ENCODE measurements around the gene PID1.

Gene PID1

DNA sequence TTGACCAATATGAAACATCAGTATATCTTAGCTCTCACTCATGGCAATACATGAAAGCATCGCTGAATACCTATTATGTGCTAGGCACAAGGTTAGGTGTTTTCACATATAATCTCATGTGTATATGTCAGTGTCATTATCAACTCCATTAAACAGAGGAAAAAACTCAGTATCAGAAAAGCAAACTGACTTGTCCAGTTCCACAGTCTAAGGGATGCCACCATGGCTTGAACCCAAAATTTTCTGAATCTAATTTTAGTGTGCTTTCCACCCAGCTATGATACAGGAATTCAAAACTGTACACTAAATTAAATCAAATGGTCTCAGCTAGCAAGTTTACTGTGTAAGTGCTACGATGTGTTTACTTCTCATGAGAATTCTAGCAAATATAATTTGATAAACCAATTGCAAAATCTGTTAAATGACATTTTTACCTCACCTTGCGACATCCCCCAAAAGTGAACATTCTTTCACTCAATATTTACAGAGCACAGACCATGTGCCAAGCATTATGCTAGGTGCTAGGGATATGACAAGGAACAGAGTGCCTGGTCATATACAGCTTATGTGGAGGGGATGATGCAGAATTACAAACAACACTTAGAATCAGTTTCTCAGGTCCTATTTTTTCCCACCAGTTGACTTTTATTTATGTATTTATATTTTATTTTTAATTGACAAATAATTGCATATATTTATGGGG lies 211.6 kb downstream of the PID1 start:
- no peak for DNase-seq

GRCh38 chr2:229057976-229058553 lies 213.0 kb downstream of the PID1 start:
- DNase-seq, result no peak

GRCh38 chr2:229054311-229054710 lies 216.8 kb downstream of the PID1 start:
- DNase-seq, result no peak

DNA sequence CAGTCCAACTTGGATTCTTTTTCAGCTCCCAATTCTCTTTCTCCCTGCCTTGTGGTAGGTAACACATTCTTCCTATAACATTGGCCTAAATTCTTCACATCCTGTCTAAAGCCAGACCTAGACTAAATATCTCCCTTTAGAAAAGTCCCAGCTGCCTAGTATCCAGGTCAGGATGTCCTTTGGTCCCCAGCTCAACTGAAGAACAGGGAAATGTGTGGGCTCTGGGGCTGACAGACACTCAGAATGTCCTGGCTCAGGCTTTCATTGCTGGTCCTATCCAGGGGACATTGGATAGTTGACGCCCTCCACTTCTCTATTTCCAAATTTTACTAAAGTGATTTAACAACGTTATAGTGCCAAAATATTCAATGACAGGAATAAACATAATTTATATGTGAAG lies 219.3 kb downstream of the PID1 start:
- no peak for DNase-seq

DNA sequence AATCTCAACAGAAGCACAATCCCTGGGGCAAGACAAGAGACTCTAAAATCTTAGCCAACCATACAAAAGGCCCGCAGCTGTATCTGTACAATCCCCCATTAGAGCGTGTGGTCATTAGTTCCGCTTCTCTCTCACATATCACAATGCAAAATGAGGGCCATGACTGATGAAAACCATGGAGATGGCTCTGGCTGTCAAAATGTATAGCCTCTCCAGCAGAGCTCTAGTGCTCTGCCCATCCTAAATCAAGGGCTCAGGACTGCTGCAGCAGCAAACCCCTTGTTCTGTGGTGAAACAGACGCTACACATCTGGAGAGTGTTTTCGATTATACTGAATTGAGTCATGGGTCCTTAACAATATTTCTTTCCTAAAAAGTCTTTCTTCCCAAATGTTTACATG lies 221.0 kb downstream of the PID1 start:
- no peak for DNase-seq

DNA sequence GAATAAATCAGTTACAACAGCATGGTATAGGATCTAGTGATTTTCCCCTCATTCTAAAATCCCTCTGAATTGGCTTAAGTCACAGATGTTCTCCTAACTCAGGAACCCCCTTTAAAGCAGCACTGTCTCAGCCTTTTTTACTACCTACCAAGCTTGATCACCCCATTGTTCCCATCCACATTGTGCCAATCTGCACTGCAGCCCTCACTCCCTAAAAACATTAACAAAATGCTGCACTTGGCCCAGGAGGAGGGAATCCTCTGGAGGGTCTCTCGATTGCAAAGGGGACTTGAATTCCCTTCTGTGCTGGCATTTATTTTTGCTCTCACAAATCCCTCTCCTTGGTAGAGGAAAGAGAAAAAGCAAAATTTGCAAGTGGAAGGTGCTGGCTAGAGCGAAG lies 223.0 kb downstream of the PID1 start:
- no peak for DNase-seq

DNA sequence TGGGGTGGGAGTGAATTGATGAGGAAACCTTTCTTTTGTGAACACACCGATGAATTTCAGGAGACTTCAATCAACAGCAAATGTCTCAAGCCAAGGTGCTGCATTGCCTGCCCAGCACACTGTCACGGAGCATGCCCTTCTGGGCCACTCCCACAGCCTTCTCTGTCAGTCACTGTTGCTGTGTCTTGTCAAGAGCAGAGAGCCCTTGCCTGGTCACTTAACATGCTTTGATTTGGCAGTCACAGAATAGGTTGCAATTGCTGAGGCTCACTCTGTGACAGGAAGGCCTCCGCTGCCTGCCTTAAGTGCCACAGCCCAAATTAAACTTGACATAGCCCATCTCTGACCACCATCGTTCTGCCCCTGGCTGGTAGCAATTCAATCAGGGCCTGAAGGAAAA lies 225.4 kb downstream of the PID1 start:
- no peak for DNase-seq

DNA sequence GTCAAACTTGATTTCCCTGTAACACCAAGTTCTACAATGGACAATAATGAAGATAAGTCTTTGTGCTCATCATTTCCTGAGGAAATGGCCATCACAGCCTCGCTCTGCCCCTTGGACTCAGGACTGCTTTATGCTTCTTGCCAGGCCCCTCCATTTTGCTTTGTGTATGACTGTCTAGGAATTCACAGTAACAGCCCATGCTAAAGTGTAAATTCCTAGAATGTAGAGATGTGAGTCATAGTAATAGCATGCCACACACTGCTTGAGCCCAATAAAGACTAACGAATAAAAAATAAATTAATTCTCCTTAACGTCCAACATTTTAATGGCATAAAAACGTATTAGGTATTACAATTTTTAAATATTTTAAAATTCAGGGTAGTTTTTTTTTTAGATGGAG lies 226.5 kb downstream of the PID1 start:
- DNase-seq, result no peak

- no peak for DNase-seq
These were observed 227.4 kb downstream of the PID1 start for GRCh38 chr2:229043681-229044080.

DNA sequence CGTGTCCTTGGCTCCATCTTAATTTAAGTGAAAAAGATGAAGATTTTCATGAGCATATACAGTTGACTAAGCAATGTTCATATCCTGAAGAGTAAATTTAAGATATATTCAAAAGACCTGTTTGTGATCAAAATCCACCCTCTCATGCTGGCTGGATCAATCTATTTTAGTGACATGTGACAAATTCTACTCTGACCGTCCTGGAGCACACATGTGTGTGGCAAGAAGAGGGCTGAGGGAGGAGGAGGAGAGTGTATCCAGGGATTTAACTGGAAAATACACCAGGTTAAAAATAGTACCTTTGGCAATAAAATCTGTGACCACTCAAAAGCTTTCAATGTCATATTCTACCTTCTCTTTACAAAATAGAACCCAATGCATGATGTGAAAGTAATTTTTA lies 228.7 kb downstream of the PID1 start:
- no peak for DNase-seq

DNA sequence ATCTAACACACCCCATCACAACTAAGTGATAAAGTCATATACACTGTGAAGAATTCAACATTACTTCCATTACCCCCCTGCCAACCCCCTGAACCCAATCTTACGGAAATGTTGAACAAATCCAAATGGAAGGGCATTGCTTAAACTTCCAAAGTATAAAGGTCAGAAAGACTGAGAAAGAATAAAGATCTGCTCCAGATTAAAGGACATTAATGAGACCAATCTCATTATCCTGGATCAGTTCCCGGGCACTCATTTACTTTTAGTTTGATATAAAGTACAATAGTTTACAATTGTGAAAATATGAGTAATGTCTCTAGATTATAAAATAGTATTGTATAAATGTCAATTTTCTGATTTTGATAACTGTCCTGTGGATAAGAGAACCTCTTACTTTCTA lies 229.4 kb downstream of the PID1 start:
- no peak for DNase-seq

DNA sequence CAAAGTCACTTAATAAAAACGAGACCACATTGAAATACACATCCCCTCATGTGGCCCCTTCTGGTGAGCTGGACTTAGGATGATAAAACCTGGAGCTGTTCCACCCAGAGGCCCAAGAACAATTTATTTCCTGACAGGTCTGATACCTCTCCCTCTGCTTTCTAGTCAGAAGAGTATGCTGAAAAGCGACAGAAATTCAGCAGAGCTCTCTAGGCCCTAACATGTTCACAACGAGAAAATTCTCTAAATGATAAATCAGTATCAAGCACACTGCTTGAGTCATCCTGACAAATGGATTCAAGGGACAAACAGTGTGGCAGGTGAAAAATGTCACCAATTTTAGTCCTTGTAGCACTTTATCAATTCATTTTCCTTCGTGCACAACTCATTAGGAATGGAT lies 233.5 kb downstream of the PID1 start:
- DNase-seq, result no peak

GRCh38 chr2:229033816-229034215 lies 237.3 kb downstream of the PID1 start:
- no peak for DNase-seq

- no peak for DNase-seq
These were observed 238.4 kb downstream of the PID1 start for GRCh38 chr2:229032608-229033234.

- DNase-seq, result no peak
These were observed 243.6 kb downstream of the PID1 start for GRCh38 chr2:229027353-229028105.

DNA sequence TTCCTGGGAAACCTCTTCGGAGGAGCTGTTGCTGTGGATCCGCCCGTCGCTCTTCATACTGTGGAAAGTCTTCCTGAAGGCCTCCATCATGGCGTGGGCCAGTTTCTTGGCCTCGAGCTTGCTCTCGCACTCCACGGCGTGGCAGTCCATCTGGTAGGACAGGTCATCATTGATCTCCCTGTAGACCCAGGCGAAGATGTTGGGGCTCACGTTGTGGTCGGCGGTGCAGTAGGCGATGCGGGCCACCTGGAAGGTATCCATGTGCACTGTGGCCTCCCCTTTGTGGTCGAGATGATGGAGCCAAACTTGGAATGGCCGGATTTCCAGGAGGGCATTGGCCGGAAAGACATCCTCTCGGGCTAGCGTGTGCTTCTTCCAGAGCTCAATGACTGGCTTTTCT lies 245.4 kb downstream of the PID1 start:
- no peak for DNase-seq

DNA sequence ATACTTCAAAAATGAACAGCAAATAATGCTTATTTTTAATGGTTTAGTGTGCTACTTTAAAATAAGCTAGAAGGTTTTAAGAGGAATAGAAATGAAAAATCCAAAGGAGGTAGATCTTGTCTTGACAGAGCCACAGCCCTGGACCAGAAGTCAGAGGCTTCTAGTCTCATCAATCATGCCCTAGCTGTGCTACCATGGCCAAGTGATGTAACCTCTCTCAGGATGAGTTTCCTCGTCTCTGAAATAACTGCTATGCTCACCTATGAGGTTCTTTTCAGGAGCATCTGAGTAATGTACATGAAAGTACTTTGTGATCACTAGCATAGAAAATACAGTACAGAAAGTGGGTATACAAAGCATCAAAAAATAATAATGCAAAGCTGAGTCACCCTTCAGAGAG lies 248.4 kb downstream of the PID1 start:
- DNase-seq, result no peak

- DNase-seq, result no peak
These were observed 249.0 kb downstream of the PID1 start for GRCh38 chr2:229022071-229022470.

GRCh38 chr2:229009816-229010215 lies 261.3 kb downstream of the PID1 start:
- no peak for DNase-seq

GRCh38 chr2:229003256-229003655 lies 267.8 kb downstream of the PID1 start:
- no peak for DNase-seq

DNA sequence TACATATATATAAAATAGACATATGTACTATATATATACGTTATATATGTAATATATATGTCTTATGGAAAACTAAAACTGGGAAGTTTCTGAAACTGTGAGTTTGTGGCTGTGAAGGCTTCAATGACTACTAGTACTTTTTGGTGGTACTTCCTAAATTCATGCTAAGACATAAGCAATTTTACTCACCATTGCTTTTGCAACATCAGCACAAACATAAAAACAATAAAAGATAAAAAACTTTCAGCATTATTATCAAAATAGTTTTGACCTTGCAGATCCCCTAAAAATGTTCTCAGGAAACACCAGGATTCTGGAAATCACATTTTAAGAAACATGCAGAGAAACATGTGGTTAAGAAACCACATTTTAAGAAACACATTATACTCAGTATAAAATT lies 269.9 kb downstream of the PID1 start:
- DNase-seq, result no peak

GRCh38 chr2:228999326-228999725 lies 271.8 kb downstream of the PID1 start:
- no peak for DNase-seq

GRCh38 chr2:228988786-228989185 lies 282.3 kb downstream of the PID1 start:
- no peak for DNase-seq
